Measurements from ENCODE around the gene USF1. TPM values are rescaled to one million over a fixed set of nuclear protein-coding genes. Genes with fewer than 3 reads are reported as not detected.
A peak's percentile ranks its signal among the peaks of the same experiment; 100 is the strongest.

The USF1 gene
- total and polyA plus RNA-seq, 9 of the 15 experiments (the other 6 are each of a cell fraction or from before 2014, with no cell fraction given): 7.4 to 60.2 (median 54.2) TPM

- TF ChIP-seq POLR2AphosphoS5 (IDR thresholded peaks at IDR 0.05; ENCODE audit: control insufficient read depth, insufficient read depth, low read depth, low read length) (no peak), ZNF121 (CRISPR knock-in tag; conservative IDR thresholded peaks at IDR 0.05) (peak; percentile 95), EP400 (IDR thresholded peaks at IDR 0.05) (0 out of 2 replicates have a peak, but pooled peaks have one; percentile 5), ATF7 (IDR thresholded peaks at IDR 0.05) (peak; percentile 63; the same call in 1 of the 2 replicates), HMGN3 (IDR thresholded peaks at IDR 0.05; ENCODE audit: borderline replicate concordance, extremely low read depth, insufficient read length, low read depth, low read length) (no peak), ARID1B (IDR thresholded peaks at IDR 0.05) (no peak), LEF1 (IDR thresholded peaks at IDR 0.05) (no peak), MAFK (IDR thresholded peaks at IDR 0.05; ENCODE audit: low read length) (no peak), MITF (IDR thresholded peaks at IDR 0.05) (no peak), SRSF1 (IDR thresholded peaks at IDR 0.05; ENCODE audit: low read depth, low read length) (no peak), RBM15 (IDR thresholded peaks at IDR 0.05; ENCODE audit: insufficient read depth, low read length) (no peak), E2F6 (IDR thresholded peaks at IDR 0.05; ENCODE audit: borderline replicate concordance in 1 of 2, extremely low read depth in 1 of 2, insufficient read depth in 1 of 2, insufficient read length in 1 of 2, low read depth in 1 of 2, low read length in 1 of 2, poor library complexity in 1 of 2, severe bottlenecking in 1 of 2) (no peak), ZNF23 (CRISPR knock-in tag; IDR thresholded peaks at IDR 0.05) (no peak), KDM2B (CRISPR knock-in tag; IDR thresholded peaks at IDR 0.05) (no peak), ATF3 (IDR thresholded peaks at IDR 0.05) (peak; percentile 69), ATF3 (CRISPR knock-in tag; conservative IDR thresholded peaks at IDR 0.05) (0 out of 2 replicates have a peak, but pooled peaks have one; percentile 33), PHF21A (IDR thresholded peaks at IDR 0.05; ENCODE audit: borderline replicate concordance, low read depth) (no peak), CEBPG (CRISPR knock-in tag; IDR thresholded peaks at IDR 0.05) (no peak), CEBPG (tag; conservative IDR thresholded peaks at IDR 0.05 in 1 of 2, IDR thresholded peaks at IDR 0.05 in 1 of 2) (peak in 1 of 2 experiments; percentile 61; a peak in 3 of 4 replicates), ZNF41 (CRISPR knock-in tag; conservative IDR thresholded peaks at IDR 0.05) (no peak), RUNX1 (IDR thresholded peaks at IDR 0.05; ENCODE audit: low read depth) (no peak), SMARCE1 (IDR thresholded peaks at IDR 0.05) (no peak), CREB3L1 (IDR thresholded peaks at IDR 0.05; ENCODE audit: borderline replicate concordance, low read depth) (no peak), ZNF282 (CRISPR knock-in tag; IDR thresholded peaks at IDR 0.05) (no peak), FOXJ2 (tag; IDR thresholded peaks at IDR 0.05) (no peak)
These were observed 36.8 kb downstream of the USF1 start (continued) for GRCh38 chr1:161008869-161009510.
